HepG2 (cell line): ENCODE results near the gene BCL2L2. TPM values are rescaled to one million over a fixed set of nuclear protein-coding genes. Genes with fewer than 3 reads are reported as not detected.

ENCODE experiments used
- BATF2 ChIP-seq: sonication (generic); formaldehyde crosslinking; IDR thresholded peaks from 2 replicates; pipeline ENCODE4 v1.8.0; 2022; ENCODE audit warnings: mild to moderate bottlenecking, missing genetic modification reagents, moderate library complexity
- CEBPZ ChIP-seq: IDR thresholded peaks from 2 replicates; pipeline ENCODE4 v1.6.1; 2012; ENCODE audit warnings: low read length, improper control_type of control experiment
- E2F1 ChIP-seq: sonication (generic); formaldehyde crosslinking; IDR thresholded peaks from 2 replicates; pipeline ENCODE4 v1.5.0; 2020; ENCODE audit warnings: missing genetic modification reagents
- FIP1L1 ChIP-seq: fragments of 200-400 bp; formaldehyde crosslinking; IDR thresholded peaks from 2 replicates; pipeline ENCODE4 v1.6.1; 2018; ENCODE audit warnings: low read depth, mild to moderate bottlenecking, low read length, moderate library complexity, borderline replicate concordance; ENCODE audit not compliant: insufficient read depth
- HIVEP1 ChIP-seq: sonication (generic); formaldehyde crosslinking; IDR thresholded peaks from 2 replicates; pipeline ENCODE4 v1.4.0; 2020; ENCODE audit warnings: mild to moderate bottlenecking, missing genetic modification reagents
- HMGA1 ChIP-seq: sonication (generic); formaldehyde crosslinking; conservative IDR thresholded peaks from 2 replicates; pipeline ENCODE4 v1.4.0; 2020; ENCODE audit warnings: missing genetic modification reagents
- HOXA3 ChIP-seq: sonication (generic); formaldehyde crosslinking; IDR thresholded peaks from 2 replicates; pipeline ENCODE4 v1.5.0; 2020; ENCODE audit warnings: missing genetic modification reagents
- IRF1 ChIP-seq: sonication (generic); formaldehyde crosslinking; IDR thresholded peaks from 2 replicates; pipeline ENCODE4 v1.4.0; 2020; ENCODE audit warnings: low read depth, mild to moderate bottlenecking, missing genetic modification reagents
- KMT2A ChIP-seq: sonication (generic); formaldehyde crosslinking; IDR thresholded peaks from 2 replicates; pipeline ENCODE4 v1.4.0; 2020; ENCODE audit warnings: missing genetic modification reagents
- NFE2L1 ChIP-seq: sonication (generic); formaldehyde crosslinking; IDR thresholded peaks from 2 replicates; pipeline ENCODE4 v1.4.0; 2020; ENCODE audit warnings: missing genetic modification reagents, mild to moderate bottlenecking, borderline replicate concordance
- SKIL ChIP-seq: sonication (generic); formaldehyde crosslinking; IDR thresholded peaks from 2 replicates; pipeline ENCODE4 v1.8.0; 2022; ENCODE audit warnings: missing genetic modification reagents, mild to moderate bottlenecking, moderate library complexity, borderline replicate concordance
- ZBTB33 ChIP-seq: sonication (generic); formaldehyde crosslinking; IDR thresholded peaks from 2 replicates; pipeline ENCODE4 v1.4.0; 2020; ENCODE audit warnings: missing genetic modification reagents
- ZFP37 ChIP-seq: sonication (generic); formaldehyde crosslinking; IDR thresholded peaks from 2 replicates; pipeline ENCODE4 v1.4.0; 2020; ENCODE audit warnings: missing genetic modification reagents, borderline replicate concordance
- ZNF296 ChIP-seq: sonication (generic); formaldehyde crosslinking; conservative IDR thresholded peaks from 2 replicates; pipeline ENCODE4 v1.5.0; 2020; ENCODE audit warnings: mild to moderate bottlenecking, missing genetic modification reagents
- ZNF616 ChIP-seq: sonication (generic); formaldehyde crosslinking; IDR thresholded peaks from 2 replicates; pipeline ENCODE4 v1.5.0; 2020; ENCODE audit warnings: low read depth, mild to moderate bottlenecking, missing genetic modification reagents
- ZSCAN25 ChIP-seq: sonication (generic); formaldehyde crosslinking; IDR thresholded peaks from 2 replicates; pipeline ENCODE4 v1.8.0; 2022; ENCODE audit warnings: mild to moderate bottlenecking, missing genetic modification reagents
- ZSCAN31 ChIP-seq: sonication (generic); formaldehyde crosslinking; IDR thresholded peaks from 2 replicates; pipeline ENCODE4 v1.5.0; 2020; ENCODE audit warnings: low read depth, mild to moderate bottlenecking, missing genetic modification reagents
- ZZZ3 ChIP-seq: sonication (generic); formaldehyde crosslinking; IDR thresholded peaks from 2 replicates; pipeline ENCODE4 v1.4.0; 2020; ENCODE audit warnings: missing genetic modification reagents, mild to moderate bottlenecking, borderline replicate concordance
- polyA plus RNA-seq, 8 experiments: library from polyadenylated mRNA; depleted of rRNA in 3 of 8; stranded (reverse) in 7 of 8; unstranded in 1 of 8; fragments of >200 nt; fragmentation: Illumina TruSeq in 4 of 8; extraction: Trizol in 4 of 8; gene quantifications; 2 replicates each; pipeline versions ENCODE4 v1.2.1 to v1.2.3, GENCODE V29; 2011 to 2016; ENCODE audit warnings: low read depth in 4 of 8, missing spikeins in 1 of 8, mixed read lengths in 1 of 8; ENCODE audit not compliant: insufficient read depth in 1 of 8
- total RNA-seq, 5 experiments: library from RNA; depleted of rRNA; stranded (reverse); fragments of >200 nt; fragmentation: Illumina TruSeq; extraction: Trizol; gene quantifications; 2 replicates each; pipeline ENCODE4 v1.2.3, GENCODE V29; 2016; ENCODE audit warnings: low read depth in 1 of 5

BCL2L2 gene
- total and polyA plus RNA-seq, 2 of the 13 experiments (the other 11 are each of a cell fraction or from before 2014, with no cell fraction given) = 28.1 to 49.8 TPM

GRCh38 chr14:23306412-23307145 lies at the start of gene BCL2L2 (continued):
- peak; percentile 97; the same call in 1 of the 2 replicates for TF ChIP-seq ZZZ3 (CRISPR knock-in tag)
- peak; percentile 40; the same call in 1 of the 2 replicates for TF ChIP-seq ZBTB33
- no peak for TF ChIP-seq SKIL (CRISPR knock-in tag)
- TF ChIP-seq HOXA3 (CRISPR knock-in tag) = peak; percentile 96
- TF ChIP-seq ZSCAN25 (CRISPR knock-in tag) = peak; percentile 94
- TF ChIP-seq KMT2A (CRISPR knock-in tag) = peak; percentile 37; the same call in 1 of the 2 replicates
- peak; percentile 97 for TF ChIP-seq ZSCAN31
- TF ChIP-seq ZNF616 = peak; percentile 58; the same call in 1 of the 2 replicates
- no peak for TF ChIP-seq HMGA1 (CRISPR knock-in tag)
- TF ChIP-seq FIP1L1 = 0 out of 2 replicates have a peak, but pooled peaks have one; percentile 92
- TF ChIP-seq NFE2L1 (CRISPR knock-in tag) = no peak
- TF ChIP-seq CEBPZ = no peak
- TF ChIP-seq HIVEP1 (CRISPR knock-in tag) = peak; percentile 97
- TF ChIP-seq E2F1 = 0 out of 2 replicates have a peak, but pooled peaks have one; percentile 16
- TF ChIP-seq BATF2 = no peak
- 0 out of 2 replicates have a peak, but pooled peaks have one; percentile 77 for TF ChIP-seq IRF1 (CRISPR knock-in tag)
- TF ChIP-seq ZFP37 (CRISPR knock-in tag) = peak; percentile 93
- no peak for TF ChIP-seq ZNF296 (CRISPR knock-in tag)
